Neural cell (in vitro differentiated cells): Measurements from ENCODE around the gene RPL19. TPM values are rescaled to one million over a fixed set of nuclear protein-coding genes. Genes with fewer than 3 reads are reported as not detected.

ENCODE experiments used
- H2AFZ ChIP-seq: fragments of 200-600, 300-800 bp; sonication (generic), shearing (Covaris generic); 2 replicates; pipeline ENCODE4 v1.6.0; 2014; ENCODE audit warnings: low read depth, mild to moderate bottlenecking, antibody characterized with exemption, low read length, moderate library complexity
- H3F3A ChIP-seq: fragments of 200-600 bp; shearing (Covaris generic); 2 replicates; pipeline ENCODE4 v1.6.1; 2016; ENCODE audit warnings: mild to moderate bottlenecking, moderate library complexity, mixed read lengths, antibody characterized with exemption, low read length; ENCODE audit not compliant: insufficient read depth, poor library complexity, severe bottlenecking
- H3K27ac ChIP-seq: fragments of 200-600, 300-800 bp; sonication (generic), shearing (Covaris generic); 2 replicates; pipeline ENCODE4 v1.5.1; 2014; ENCODE audit warnings: mild to moderate bottlenecking, low read length, moderate library complexity
- H3K27me3 ChIP-seq: fragments of 300-800, 200-600 bp; sonication (generic), shearing (Covaris generic); 2 replicates; pipeline ENCODE4 v1.6.0; 2014; ENCODE audit warnings: mild to moderate bottlenecking, low read depth, low read length, moderate library complexity; ENCODE audit not compliant: insufficient read depth
- H3K36me3 ChIP-seq: fragments of 300-800, 200-600 bp; sonication (generic), shearing (Covaris generic); 2 replicates; pipeline ENCODE4 v1.5.1; 2014; ENCODE audit warnings: mild to moderate bottlenecking, antibody characterized with exemption, low read length, moderate library complexity; ENCODE audit not compliant: insufficient read depth
- H3K4me2 ChIP-seq: fragments of 300-800, 200-600 bp; sonication (generic), shearing (Covaris generic); 2 replicates; pipeline ENCODE4 v1.6.0; 2014; ENCODE audit warnings: mild to moderate bottlenecking, low read length
- H3K4me3 ChIP-seq: fragments of 300-800, 200-600 bp; sonication (generic), shearing (Covaris generic); 2 replicates; pipeline ENCODE4 v1.5.1; 2014; ENCODE audit warnings: mild to moderate bottlenecking, low read length, moderate library complexity
- H3K79me2 ChIP-seq: fragments of 200-600 bp; shearing (Covaris generic); replicated peaks from 2 replicates; pipeline ENCODE4 v1.6.0; 2014; ENCODE audit warnings: mild to moderate bottlenecking, low read length, moderate library complexity; ENCODE audit not compliant: insufficient read depth
- H3K9ac ChIP-seq: fragments of 300-800, 200-600 bp; sonication (generic), shearing (Covaris generic); 2 replicates; pipeline ENCODE4 v1.6.1; 2016; ENCODE audit warnings: mild to moderate bottlenecking, low read length, mixed read lengths
- H3K9me2 ChIP-seq: fragments of 200-600 bp; shearing (Covaris generic); 2 replicates; pipeline ENCODE4 v1.6.1; 2016; ENCODE audit warnings: mild to moderate bottlenecking, low read length, mixed read lengths; ENCODE audit not compliant: insufficient read depth
- H3K9me3 ChIP-seq: fragments of 200-600, 300-800 bp; sonication (generic), shearing (Covaris generic); 2 replicates; pipeline ENCODE4 v1.6.1; 2016; ENCODE audit warnings: mild to moderate bottlenecking, mixed run types, low read length, moderate library complexity, mixed read lengths
- H4K20me1 ChIP-seq: fragments of 200-600 bp; shearing (Covaris generic); 2 replicates; pipeline ENCODE4 v1.6.1; 2016; ENCODE audit warnings: mild to moderate bottlenecking, mixed run types; ENCODE audit not compliant: insufficient read depth
- CTCF ChIP-seq: fragments of 450-650 bp; IDR thresholded peaks from 2 replicates; pipeline ENCODE4 v1.5.1; 2014; ENCODE audit warnings: antibody characterized with exemption, mild to moderate bottlenecking, moderate library complexity; ENCODE audit not compliant: poor library complexity, severe bottlenecking
- EP300 ChIP-seq: fragments of 450-650 bp; conservative IDR thresholded peaks from 2 replicates; pipeline ENCODE4 v1.6.1; 2014; ENCODE audit warnings: antibody characterized with exemption, mild to moderate bottlenecking, moderate library complexity; ENCODE audit not compliant: poor library complexity, severe bottlenecking
- EZH2 ChIP-seq: fragments of 200-600, 300-800 bp; shearing (Covaris generic), sonication (generic); IDR thresholded peaks from 2 replicates; pipeline ENCODE4 v1.6.1; 2014; ENCODE audit warnings: antibody characterized with exemption, low read length, borderline replicate concordance, mild to moderate bottlenecking; ENCODE audit not compliant: insufficient read depth, poor library complexity, severe bottlenecking
- RAD21 ChIP-seq: fragments of 450-650 bp; conservative IDR thresholded peaks from 2 replicates; pipeline ENCODE4 v1.6.1; 2014; ENCODE audit warnings: antibody characterized with exemption, mild to moderate bottlenecking, moderate library complexity
- REST ChIP-seq: IDR thresholded peaks from 2 replicates; pipeline ENCODE4 v1.6.1; 2012; ENCODE audit warnings: borderline replicate concordance
- SMC3 ChIP-seq: fragments of 450-650 bp; conservative IDR thresholded peaks from 2 replicates; pipeline ENCODE4 v1.6.1; 2014; ENCODE audit warnings: antibody characterized with exemption, mild to moderate bottlenecking, moderate library complexity; ENCODE audit not compliant: poor library complexity
- TAF1 ChIP-seq: IDR thresholded peaks from 2 replicates; pipeline ENCODE4 v1.6.1; 2012; ENCODE audit warnings: low read depth
- polyA plus RNA-seq: library from polyadenylated mRNA; depleted of rRNA; stranded (reverse); fragments of >200 nt; gene quantifications from 2 replicates; pipeline ENCODE4 v1.2.3, GENCODE V29; 2014

Gene RPL19
- polyA plus RNA-seq, 1 donor from 2014 or later, result 1,623 TPM

GRCh38 chr17:39208893-39209292 lies 8.8 kb downstream of the RPL19 start:
- Histone ChIP-seq H2AFZ (no peak overlapping the region), H3K4me2 (no peak overlapping the region), H3F3A (no peaks in the 10 kb centered on the region), H3K27ac (no peak overlapping the region), H3K9me3 (no peaks in the 10 kb centered on the region), H3K4me3 (no peak overlapping the region), H3K27me3 (peaks cover 10% of the 10 kb centered on the region), H3K9ac (no peak overlapping the region), H3K36me3 (no peaks in the 10 kb centered on the region), H3K9me2 (no peaks in the 10 kb centered on the region), H3K79me2 (no peaks in the 10 kb centered on the region), H4K20me1 (no peaks in the 10 kb centered on the region)
- no peak for TF ChIP-seq EZH2

- peak overlapping the region; percentile 55 for H3K4me3 ChIP-seq
- H3K79me2 ChIP-seq, result no peaks in the 10 kb centered on the region
- no peak overlapping the region for H3K4me2 ChIP-seq
- peaks cover 10% of the 10 kb centered on the region for H3K27me3 ChIP-seq
- no peaks in the 10 kb centered on the region for H3K36me3 ChIP-seq
- H3K9ac ChIP-seq, result peak overlapping the region; percentile 41
- no peak for TF ChIP-seq SMC3
- no peak for TF ChIP-seq REST
- no peak for TF ChIP-seq EP300
- no peaks in the 10 kb centered on the region for H3K9me3 ChIP-seq
- H3K27ac ChIP-seq, result no peak overlapping the region
- no peaks in the 10 kb centered on the region for H3F3A ChIP-seq
- H2AFZ ChIP-seq, result no peak overlapping the region
- H4K20me1 ChIP-seq, result no peaks in the 10 kb centered on the region
- H3K9me2 ChIP-seq, result no peaks in the 10 kb centered on the region
Observed at GRCh38 chr17:39209317-39210092, 9.4 kb downstream of the RPL19 start.

DNA sequence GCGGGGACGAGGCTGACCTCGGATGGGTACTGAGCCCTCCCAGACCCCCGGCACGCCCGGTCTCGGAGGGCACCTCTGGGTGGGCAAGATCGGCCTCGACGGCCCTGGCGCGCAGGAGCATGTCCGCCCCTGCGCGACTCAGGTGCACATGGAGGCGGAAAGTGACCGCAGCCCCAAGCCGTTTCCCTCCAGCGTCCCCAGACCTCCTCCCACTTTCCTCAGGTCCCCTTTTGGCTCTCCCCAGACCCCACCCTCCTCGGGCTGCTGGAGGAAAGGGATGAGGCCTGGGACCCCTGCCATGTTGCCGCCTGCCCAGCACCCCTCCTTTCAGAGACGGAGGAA lies 10.0 kb downstream of the RPL19 start:
- no peak overlapping the region for H3K27ac ChIP-seq
- H3K4me2 ChIP-seq, result no peak overlapping the region
- no peaks in the 10 kb centered on the region for H3F3A ChIP-seq
- no peaks in the 10 kb centered on the region for H4K20me1 ChIP-seq
- H2AFZ ChIP-seq, result no peak overlapping the region
- peak overlapping the region; percentile 41 for H3K9ac ChIP-seq
- peak overlapping the region; percentile 55 for H3K4me3 ChIP-seq
- TF ChIP-seq CTCF (no peak), TAF1 (no peak), RAD21 (no peak), EZH2 (no peak), EP300 (no peak)
- peaks cover 10% of the 10 kb centered on the region for H3K27me3 ChIP-seq
- no peaks in the 10 kb centered on the region for H3K36me3 ChIP-seq
- H3K9me2 ChIP-seq, result no peaks in the 10 kb centered on the region
- H3K9me3 ChIP-seq, result no peaks in the 10 kb centered on the region
- H3K79me2 ChIP-seq, result no peaks in the 10 kb centered on the region
